Cerebellar nuclear complex (tissue), 1 donor: ENCODE data around the gene SERPINB5.

Experiments
- DNase-seq, 2 experiments: peaks; one replicate each; lab custom pipeline; 2025; lab: John Stamatoyannopoulos, UW

Gene SERPINB5

GRCh38 chr18:63528863-63529492 is 52.2 kb downstream of the SERPINB5 start:
- no peak for DNase-seq

DNA sequence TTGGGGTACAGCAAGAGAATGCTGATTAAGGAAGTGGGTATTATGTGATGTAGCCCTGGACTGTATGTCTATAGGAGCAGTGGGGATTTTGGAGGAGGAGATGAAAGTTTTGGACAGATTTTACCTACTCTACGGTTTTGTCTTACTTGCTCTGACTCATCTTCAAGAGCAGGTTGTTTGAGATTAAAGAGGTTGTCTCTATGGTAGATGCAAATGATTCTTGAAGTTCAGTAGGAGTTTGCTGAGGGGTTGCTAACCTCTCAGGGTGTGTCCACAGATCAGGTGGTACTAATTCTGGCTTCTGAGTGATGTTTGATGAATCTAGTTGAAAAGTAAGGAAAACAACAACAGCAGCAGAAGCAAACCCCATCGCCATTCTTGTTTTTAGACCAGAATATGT is 55.7 kb downstream of the SERPINB5 start:
- no peak for DNase-seq

GRCh38 chr18:63534615-63535014 is 57.9 kb downstream of the SERPINB5 start:
- DNase-seq = no peak

DNA sequence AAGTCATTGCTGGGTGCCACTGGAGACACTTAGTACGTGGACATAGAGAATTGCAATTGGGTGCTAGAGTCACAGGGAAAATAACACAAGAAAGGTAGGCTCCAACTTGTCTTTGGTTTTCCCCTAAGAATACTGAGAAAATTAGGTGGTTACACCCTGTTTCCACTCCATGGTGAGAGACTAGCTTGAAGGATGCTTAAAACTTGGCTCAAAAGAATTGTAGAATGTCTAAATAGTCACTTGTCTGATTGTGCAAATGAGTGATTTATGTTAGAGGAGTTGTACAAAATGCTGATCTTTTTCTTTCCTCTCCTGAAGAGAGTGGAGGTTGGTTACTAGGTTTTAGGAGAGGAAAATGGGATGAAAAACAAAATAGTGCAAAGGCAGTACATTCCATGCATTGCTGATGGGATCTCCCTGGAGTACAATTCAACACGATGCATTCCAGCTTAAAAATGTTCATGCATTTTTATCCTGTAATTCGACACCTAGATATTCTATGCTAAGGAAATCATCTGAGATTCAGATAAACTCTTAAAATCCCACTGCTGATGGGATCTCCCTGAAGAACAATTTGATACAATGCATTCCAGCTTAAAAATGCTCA is 63.2 kb downstream of the SERPINB5 start:
- no peak for DNase-seq

DNA sequence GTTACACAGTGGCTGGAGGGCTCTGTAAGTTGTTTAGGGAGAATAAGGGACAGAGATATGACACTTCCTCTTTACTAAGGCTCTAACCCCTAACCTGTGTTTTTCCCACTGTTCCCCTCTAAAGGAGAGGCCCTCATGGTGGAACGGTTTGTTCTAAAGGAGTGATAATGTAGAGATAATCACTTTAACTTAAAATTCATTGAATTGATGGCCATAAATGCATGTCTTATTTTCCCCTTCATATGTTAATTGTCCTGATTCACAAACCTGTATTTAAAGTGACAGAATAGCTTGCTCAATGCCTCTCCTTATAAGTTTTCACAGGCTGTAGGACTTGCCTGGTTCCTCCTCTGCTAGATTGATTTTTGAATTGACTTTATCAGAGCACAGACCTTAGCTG is 65.3 kb downstream of the SERPINB5 start, which contains the start of gene SERPINB12:
SERPINB12 (plus strand) TSS at position 301 of the 400 bp plus-strand sequence. CDS start 13,791 bp downstream, outside the sequence.
- no peak for DNase-seq

GRCh38 chr18:63544017-63544416 is 67.3 kb downstream of the SERPINB5 start:
- DNase-seq = no peak

GRCh38 chr18:63545000-63545399 is 68.2 kb downstream of the SERPINB5 start:
- DNase-seq = no peak

DNA sequence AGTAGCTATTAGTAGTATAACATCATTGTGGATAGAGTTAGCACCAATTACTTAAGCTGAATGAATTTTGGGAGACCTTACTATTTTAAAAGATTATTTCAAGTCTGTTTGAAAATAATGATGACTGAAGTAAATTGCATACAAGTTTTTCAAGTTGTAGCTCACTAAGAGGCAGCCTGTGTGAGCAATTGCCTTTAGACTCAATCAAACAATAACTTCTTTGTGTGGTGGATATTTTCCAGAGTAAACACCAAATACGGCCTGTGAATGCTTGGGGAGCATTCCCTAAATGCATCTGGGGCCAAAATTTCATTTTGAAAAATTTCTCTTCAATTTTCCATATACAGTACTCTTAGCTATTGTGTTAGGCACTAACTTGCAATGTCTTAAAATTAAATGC is 73.3 kb downstream of the SERPINB5 start:
- no peak for DNase-seq

DNA sequence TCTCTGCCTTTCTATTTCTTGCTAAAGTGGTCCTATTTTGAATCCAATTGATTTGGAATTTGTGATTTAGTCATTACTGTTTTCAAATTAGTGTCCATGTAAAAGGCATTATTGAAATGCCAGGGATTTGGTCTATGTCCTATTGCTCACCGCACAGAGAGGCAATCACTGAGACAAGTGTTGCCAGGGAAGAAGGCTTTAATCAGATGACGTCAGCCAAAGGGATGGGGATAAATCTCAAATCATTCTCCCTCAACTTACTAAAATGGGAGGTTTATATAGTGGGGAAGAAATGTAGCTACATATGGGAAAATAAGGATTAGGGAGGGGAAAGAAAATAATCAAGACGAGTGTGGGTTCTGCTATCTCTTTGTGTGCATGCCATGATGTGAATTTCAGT is 75.0 kb downstream of the SERPINB5 start:
- DNase-seq = no peak

DNA sequence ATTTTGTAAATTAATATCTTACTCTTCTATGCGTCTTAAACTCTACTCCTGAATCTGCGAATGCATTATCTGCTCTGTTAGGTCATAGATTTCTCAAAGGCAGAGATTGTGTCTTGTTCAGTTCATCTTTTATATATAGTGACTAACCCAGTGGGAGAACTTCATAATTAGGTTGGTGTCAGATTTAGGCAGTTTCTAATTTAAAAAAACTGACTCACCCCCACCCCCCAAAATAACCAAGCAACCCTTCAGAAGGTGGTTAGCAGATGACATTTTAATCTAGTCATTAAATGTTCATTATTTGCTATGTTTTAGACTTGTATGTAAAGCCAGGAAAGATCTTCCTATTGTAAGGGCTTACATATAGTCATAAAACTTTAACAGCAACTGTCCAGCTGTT is 75.8 kb downstream of the SERPINB5 start:
- no peak for DNase-seq

GRCh38 chr18:63553081-63553480 is 76.3 kb downstream of the SERPINB5 start:
- DNase-seq = no peak
